Measurements from ENCODE around the gene LYG1.
"Not testable (repeated sequence)": the region's sequence is repeated elsewhere in the genome, so short reads cannot be mapped to it uniquely, and the experiment has no call there.

LYG1 gene

DNA sequence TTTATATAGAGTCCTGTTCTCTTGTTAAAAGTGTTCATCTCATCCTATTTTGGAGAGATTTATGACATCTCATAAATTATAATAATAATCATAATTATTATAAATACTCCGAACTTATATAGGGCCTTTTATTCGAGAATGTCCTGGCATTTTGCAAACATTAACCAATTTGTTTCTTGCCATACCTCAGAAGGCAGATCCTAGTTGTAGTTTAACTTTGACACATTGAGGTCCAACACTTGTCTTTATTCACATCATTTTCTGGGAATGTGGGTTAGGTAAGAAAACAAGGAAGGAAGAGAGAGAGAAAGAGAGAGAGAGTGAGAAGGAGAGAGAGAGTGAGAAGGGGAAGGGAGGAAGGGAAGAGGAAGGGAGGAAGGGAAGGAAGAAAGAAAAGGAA lies at the start of gene LYG1:
LYG1 (minus strand) TSS at position 101 of the 400 bp plus-strand sequence. CDS start 5,527 bp downstream, outside the sequence.
- DNase-seq (ENCODE audit: low read depth), result not testable (repeated sequence)

GRCh38 chr2:99350194-99350593 lies 49.2 kb upstream of the LYG1 start:
- no peak for DNase-seq (ENCODE audit: low read depth)

GRCh38 chr2:99348173-99348572 lies 47.2 kb upstream of the LYG1 start:
- DNase-seq (ENCODE audit: low read depth), result no peak

DNA sequence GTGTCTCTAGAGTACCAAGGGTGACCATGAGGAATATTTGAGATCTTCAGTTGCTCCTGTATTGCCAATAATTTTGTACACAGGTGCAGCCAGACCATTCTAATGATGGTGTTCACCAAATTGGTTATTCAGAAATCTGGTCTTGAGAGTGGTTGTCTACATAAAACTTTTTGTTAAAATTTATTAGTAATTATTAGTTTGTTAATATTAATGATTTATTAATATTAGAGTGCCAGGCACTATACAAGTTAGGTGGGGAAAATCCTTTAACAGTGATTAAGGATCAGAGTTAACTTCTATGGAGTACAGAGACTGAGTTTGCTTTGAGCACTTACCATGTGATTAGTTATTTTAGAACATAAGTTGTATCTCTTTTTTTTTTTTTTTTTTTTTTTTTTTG lies 45.2 kb upstream of the LYG1 start:
- DNase-seq (ENCODE audit: low read depth), result no peak

DNA sequence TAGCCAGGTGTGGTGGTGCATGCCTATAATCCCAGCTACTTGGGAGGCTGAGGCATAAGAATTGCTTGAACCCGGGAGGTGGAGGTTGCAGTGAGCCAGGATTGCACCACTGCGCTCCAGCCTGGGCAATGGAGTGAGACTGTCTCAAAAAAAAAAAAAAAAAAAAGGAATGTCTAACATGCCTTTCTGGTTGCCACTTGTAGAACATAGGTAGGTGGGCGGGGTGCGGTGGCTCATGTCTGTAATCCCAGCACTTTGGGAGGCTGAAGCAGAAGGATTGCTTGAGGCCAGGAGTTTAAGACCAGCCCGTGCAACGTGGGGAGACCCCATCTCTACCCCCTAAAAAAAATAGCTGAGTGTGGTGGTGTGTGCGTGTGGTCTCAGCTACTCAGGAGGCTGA lies 44.4 kb upstream of the LYG1 start:
- DNase-seq (ENCODE audit: low read depth), result not testable (repeated sequence)

DNA sequence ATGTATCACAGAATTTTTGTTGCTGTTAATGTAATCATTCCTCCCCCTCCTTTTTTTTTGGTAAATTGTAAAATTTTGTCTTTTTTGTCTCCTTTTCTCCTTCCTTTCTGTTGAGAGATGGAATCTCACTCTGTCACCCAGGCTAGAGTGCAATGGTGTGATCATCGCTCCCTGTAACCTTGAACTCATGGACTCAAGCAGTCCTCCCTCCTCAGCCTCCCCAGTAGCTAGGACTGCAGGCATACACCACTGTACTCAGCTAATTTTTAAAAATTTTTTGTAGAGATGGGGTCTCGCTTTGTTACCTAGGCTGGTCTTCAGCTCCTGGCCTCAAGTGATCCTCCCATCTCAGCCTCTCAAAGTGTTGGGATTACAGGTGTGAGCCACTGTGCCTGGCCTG lies 41.5 kb upstream of the LYG1 start:
- DNase-seq (ENCODE audit: low read depth), result no peak

GRCh38 chr2:99340669-99341236 lies 39.8 kb upstream of the LYG1 start:
- DNase-seq (ENCODE audit: low read depth), result no peak

GRCh38 chr2:99338029-99338585 lies 37.1 kb upstream of the LYG1 start:
- no peak for DNase-seq (ENCODE audit: low read depth)

GRCh38 chr2:99337113-99338028 lies 36.4 kb upstream of the LYG1 start, which contains the start of gene EIF5B:
Gene EIF5B, plus strand, starts transcription at chr2:99337389. Its CDS starts 166 bp downstream, at chr2:99337555.
- DNase-seq (ENCODE audit: low read depth), result peak; percentile 92

- no peak for DNase-seq (ENCODE audit: low read depth)
Measured at GRCh38 chr2:99336804-99337112, 35.8 kb upstream of the LYG1 start.

GRCh38 chr2:99335911-99336803 lies 35.2 kb upstream of the LYG1 start, which contains the start of gene TXNDC9:
Gene TXNDC9, minus strand, starts transcription at chr2:99336333. Its CDS starts 3,123 bp downstream, at chr2:99333210.
- DNase-seq (ENCODE audit: low read depth), result peak; percentile 96

- no peak for DNase-seq (ENCODE audit: low read depth)
Measured at GRCh38 chr2:99325384-99325783, 24.4 kb upstream of the LYG1 start.

DNA sequence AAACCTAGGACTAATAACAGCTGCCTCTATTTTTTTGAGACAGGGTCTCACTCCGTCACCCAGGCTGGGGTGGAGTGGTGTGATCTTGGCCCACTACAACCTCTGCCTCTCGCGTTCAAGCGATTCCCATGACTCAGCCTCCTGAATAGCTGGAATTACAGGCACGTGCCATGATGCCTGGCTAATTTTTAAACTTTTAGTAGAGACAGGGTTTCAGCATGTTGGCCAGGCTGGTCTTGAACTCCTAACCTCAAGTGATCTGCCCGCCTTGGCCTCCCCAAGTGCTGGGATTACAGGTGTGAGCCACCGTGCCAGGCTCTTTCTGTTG lies 16.8 kb upstream of the LYG1 start:
- DNase-seq (ENCODE audit: low read depth), result not testable (repeated sequence)

- DNase-seq (ENCODE audit: low read depth), result no peak
Measured at GRCh38 chr2:99317161-99317872, 16.3 kb upstream of the LYG1 start.

GRCh38 chr2:99299580-99299979 lies 1.4 kb downstream of the LYG1 start:
- DNase-seq (ENCODE audit: low read depth), result no peak

DNA sequence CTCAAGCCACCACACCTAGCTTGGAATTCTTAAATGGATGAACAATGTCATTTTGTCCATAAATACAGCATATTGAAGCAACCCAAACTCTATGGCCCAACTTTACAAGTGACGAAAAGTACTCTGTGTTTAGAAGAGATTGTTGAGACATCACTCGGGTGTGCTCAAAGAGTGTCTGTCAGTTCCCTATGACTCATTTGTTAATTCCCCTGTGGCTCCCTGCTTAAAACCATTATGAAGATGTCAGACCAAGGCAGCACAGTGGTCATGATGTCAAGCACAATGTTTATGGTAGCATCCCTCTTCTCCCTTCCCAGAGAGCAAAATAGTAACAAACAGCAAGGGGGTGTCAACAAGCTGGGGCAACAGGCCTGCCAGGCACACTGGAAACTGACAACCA lies 3.0 kb downstream of the LYG1 start:
- no peak for DNase-seq (ENCODE audit: low read depth)

DNA sequence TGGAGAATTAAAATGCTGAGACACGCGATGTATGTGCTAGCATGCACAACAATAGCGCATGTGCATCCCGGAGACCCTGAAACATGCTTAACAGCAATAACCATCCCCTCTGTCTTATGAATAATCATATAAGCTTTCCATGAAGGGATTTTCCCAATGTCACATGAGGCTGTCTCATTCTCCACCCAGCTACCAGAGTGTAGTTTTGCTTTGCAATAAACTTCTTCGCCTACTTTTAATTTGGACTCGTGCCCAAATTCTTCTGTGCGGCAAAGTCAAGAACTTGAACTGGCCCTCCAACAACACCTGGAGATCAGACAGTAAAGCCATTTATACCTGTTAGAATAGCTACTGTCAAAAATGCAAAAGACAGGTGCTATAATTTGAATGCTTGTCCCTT lies 15.5 kb downstream of the LYG1 start:
- no peak for DNase-seq (ENCODE audit: low read depth)

GRCh38 chr2:99279969-99280695 lies 20.9 kb downstream of the LYG1 start:
- no peak for DNase-seq (ENCODE audit: low read depth)

DNA sequence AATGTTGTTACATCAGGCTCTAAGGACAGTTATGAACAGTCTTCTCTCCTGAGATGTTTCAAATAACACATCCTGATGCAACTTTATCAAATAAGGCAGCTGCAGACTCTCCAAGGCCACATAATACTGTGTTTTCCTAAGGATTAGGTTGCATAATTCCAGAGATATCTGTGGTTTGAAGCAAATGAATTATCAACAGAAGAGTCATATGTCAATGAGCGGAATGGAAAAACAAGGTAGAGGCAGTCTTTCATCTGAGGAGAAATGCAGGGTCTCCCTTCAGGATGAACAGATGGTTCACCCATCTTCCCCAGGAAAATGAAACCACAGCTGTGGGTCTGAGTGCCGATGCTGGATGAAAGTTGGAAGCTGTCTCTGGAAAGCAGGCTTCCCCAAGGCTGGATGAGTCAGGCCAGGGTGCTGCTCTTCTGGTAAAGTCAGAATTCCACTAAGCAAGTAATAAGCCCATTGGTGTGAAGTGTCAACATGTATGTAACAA lies 22.2 kb downstream of the LYG1 start:
- no peak for DNase-seq (ENCODE audit: low read depth)

DNA sequence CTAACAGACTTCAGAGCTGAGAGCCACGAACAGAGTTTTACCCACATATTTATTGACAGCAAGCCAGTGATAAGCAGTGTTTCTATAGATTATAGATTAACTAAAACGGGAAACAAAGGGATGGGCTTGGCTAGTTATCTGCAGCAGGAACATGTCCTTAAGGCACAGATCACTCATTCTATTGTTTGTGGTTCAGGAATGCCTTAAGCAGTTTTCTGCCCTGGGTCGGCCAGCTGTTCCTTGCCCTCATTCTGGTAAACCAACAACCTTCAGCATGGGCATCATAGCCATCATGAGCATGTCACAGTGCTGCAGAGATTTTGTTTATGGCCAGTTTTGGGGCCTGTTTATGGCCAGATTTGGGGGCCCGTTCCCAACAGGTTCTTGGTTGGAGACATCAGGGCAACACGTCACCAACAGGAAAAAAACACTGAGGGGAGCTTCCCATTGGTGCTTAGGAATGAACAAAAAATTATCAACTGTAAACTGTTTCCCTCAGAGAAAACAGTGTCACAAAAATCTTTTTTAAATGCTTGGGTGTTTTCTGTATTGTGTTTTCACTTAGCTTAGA lies 22.7 kb downstream of the LYG1 start:
- not testable (repeated sequence) for DNase-seq (ENCODE audit: low read depth)

Data from activated T-cell treated with anti-CD3 and anti-CD28 coated beads for 48 hours (primary cell).